ENCODE measurements around the gene PKD1. TPM values are rescaled to one million over a fixed set of nuclear protein-coding genes. Genes with fewer than 3 reads are reported as not detected.

PKD1 gene
- total and polyA plus RNA-seq, 2 of the 13 experiments (the other 11 are each of a cell fraction or from before 2014, with no cell fraction given), result 22.1 to 23.0 TPM

DNA sequence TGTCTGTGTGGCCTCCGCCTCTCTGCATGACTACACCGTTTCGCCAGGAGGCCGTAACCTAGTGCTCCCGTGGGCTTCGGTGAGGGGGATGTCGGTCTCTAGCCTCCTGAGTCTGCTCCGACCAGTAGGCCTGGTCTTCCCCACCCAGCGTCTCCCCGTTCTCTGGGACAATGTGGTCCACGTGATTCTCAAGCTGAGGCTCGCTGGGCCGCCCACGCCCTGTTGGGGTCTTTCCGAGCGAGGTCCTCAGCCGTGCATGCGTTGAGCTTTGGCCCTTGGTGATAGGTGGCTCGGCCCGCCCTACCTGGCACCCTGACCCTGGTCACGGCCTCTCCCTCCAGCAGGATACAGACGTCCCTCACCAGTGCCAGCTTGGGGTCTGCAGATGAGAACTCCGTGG lies 57.0 kb downstream of the PKD1 start (continued):
- TF ChIP-seq, protein P1, sequence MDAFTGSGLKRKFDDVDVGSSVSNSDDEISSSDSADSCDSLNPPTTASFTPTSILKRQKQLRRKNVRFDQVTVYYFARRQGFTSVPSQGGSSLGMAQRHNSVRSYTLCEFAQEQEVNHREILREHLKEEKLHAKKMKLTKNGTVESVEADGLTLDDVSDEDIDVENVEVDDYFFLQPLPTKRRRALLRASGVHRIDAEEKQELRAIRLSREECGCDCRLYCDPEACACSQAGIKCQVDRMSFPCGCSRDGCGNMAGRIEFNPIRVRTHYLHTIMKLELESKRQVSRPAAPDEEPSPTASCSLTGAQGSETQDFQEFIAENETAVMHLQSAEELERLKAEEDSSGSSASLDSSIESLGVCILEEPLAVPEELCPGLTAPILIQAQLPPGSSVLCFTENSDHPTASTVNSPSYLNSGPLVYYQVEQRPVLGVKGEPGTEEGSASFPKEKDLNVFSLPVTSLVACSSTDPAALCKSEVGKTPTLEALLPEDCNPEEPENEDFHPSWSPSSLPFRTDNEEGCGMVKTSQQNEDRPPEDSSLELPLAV (CRISPR knock-in tag; conservative IDR thresholded peaks at IDR 0.05; ENCODE audit: low read depth), result no peak
- no peak for TF ChIP-seq MBD4 (IDR thresholded peaks at IDR 0.05; ENCODE audit: borderline replicate concordance, low read length)
- no peak for TF ChIP-seq THAP11 (CRISPR knock-in tag; IDR thresholded peaks at IDR 0.05)
- no peak for TF ChIP-seq ZNF784 (CRISPR knock-in tag; IDR thresholded peaks at IDR 0.05; ENCODE audit: borderline replicate concordance)
- no peak for TF ChIP-seq ZFP1 (CRISPR knock-in tag; IDR thresholded peaks at IDR 0.05)

- CTCF ChIA-PET (ENCODE audit: low intra/inter-chr PET ratio, low total read pairs), result no interaction called here
- H2AFZ ChIP-seq (ENCODE audit: low read length), result no peak overlapping the region
- H3K4me2 ChIP-seq (ENCODE audit: low read depth, low read length), result no peak overlapping the region
- DNase-seq (ENCODE audit: low spot score) (no peak), FAIRE-seq (no peak), ATAC-seq (no peak)
- no peaks in the 10 kb centered on the region for H4K20me1 ChIP-seq (ENCODE audit: insufficient read depth, low read length)
- H3K27ac ChIP-seq (ENCODE audit: extremely low read length, insufficient read depth, low read length), result no peak overlapping the region
- H3K4me1 ChIP-seq (ENCODE audit: insufficient read depth, low read length), result no peaks in the 10 kb centered on the region
- in situ Hi-C loops (cut with HindIII; ENCODE audit: extremely low pct_ligation_motif_present, low pct_unique_long_range_greater_than_20kb) (no loop called here), intact Hi-C loops (cut with micrococcal nuclease; ENCODE audit: unreplicated experiment) (no loop called here)
- H3K36me3 ChIP-seq (replicated peaks in 1 of 2; ENCODE audit: control insufficient read depth in 1 of 2, insufficient read depth in 2 of 2, low read length in 2 of 2), result peaks cover 13 to 25% of the 10 kb centered on the region in 2 experiments; a peak in 3 of 5 replicates
- POLR2A ChIA-PET, result no interaction called here
- BruUV-seq (replicated peaks), result no TSS peak
- WGBS (ENCODE audit: low lambda C conversion rate), result 83% methylated on average over 1 of the region's 7 CpGs
- no peaks in the 10 kb centered on the region for H3K27me3 ChIP-seq (ENCODE audit: control insufficient read depth in 1 of 2, insufficient read depth in 2 of 2, low read length in 2 of 2)
- no peaks in the 10 kb centered on the region for H3K9me3 ChIP-seq (ENCODE audit: low read length)
- TF ChIP-seq HNF4A (CRISPR knock-in tag; IDR thresholded peaks at IDR 0.05), result no peak
- no peak overlapping the region for H3K4me3 ChIP-seq (replicated peaks in 1 of 3; ENCODE audit: insufficient read depth in 1 of 3, low read depth in 2 of 3, low read length in 3 of 3)
- no peaks in the 10 kb centered on the region for H3K79me2 ChIP-seq (ENCODE audit: insufficient read depth, low read length)
- H3K9ac ChIP-seq (ENCODE audit: insufficient read depth, low read depth, low read length), result no peak overlapping the region
Observed at GRCh38 chr16:2078096-2078495, 57.6 kb downstream of the PKD1 start.
